Gastrocnemius medialis (tissue), 4 donors: ENCODE measurements around the gene THSD4.

Source experiments
- CTCF ChIP-seq, 5 experiments: fragments of 450-650 bp in 3 of 5; fragments of 200-600 bp in 2 of 5; sonication (generic) in 2 of 5; IDR thresholded peaks in 4 of 5; conservative IDR thresholded peaks in 1 of 5; 1 replicate in 4 of 5; 2 replicates in 1 of 5; pipeline ENCODE4 v1.5.1; 2016 to 2019; ENCODE audit warnings: antibody characterized with exemption in 5 of 5, mild to moderate bottlenecking in 3 of 5, moderate library complexity in 3 of 5
- POLR2A ChIP-seq, 2 donors: fragments of 450-650 bp; IDR thresholded peaks; one replicate each; pipeline ENCODE4 v1.6.1; 2017; ENCODE audit warnings: antibody characterized with exemption in 2 of 2, mild to moderate bottlenecking in 2 of 2, moderate library complexity in 2 of 2

GRCh38 chr15:71116366-71116765, 1.1 kb downstream of the THSD4 start:
- TF ChIP-seq CTCF (IDR thresholded peaks at IDR 0.05 in 4 of 5, conservative IDR thresholded peaks at IDR 0.05 in 1 of 5) (no peak), POLR2A (IDR thresholded peaks at IDR 0.05) (no peak)
